Caco-2 (cell line): ENCODE data around the gene TSPAN1. TPM values are rescaled to one million over a fixed set of nuclear protein-coding genes. Genes with fewer than 3 reads are reported as not detected.

ENCODE experiments used
- BruUV-seq: library from RNA; stranded (reverse); fragments of 400-500 nt; replicated peaks from 2 replicates; lab custom pipeline; 2021; lab: Mats Ljungman, UMichigan
- CTCF ChIA-PET: fragments of 300-600 bp; sonication (Branson Sonifier 250); formaldehyde crosslinking; loops from one replicate; lab custom pipeline; 2022; ENCODE audit warnings: antibody characterized with exemption; lab: Charles Lee
- POLR2A ChIA-PET: fragments of 300-600 bp; sonication (Branson Sonifier 250); formaldehyde crosslinking; loops from one replicate; lab custom pipeline; 2022; ENCODE audit warnings: antibody characterized with exemption; lab: Charles Lee
- DNase-seq, 2 experiments: peaks; one replicate each; pipeline versions ENCODE4 v3.0.0 to v3.0.0-alpha.2; 2020 to 2022
- H3K27me3 ChIP-seq: replicated peaks from 2 replicates; pipeline ENCODE4 v1.6.0; 2011; ENCODE audit warnings: low read length; ENCODE audit not compliant: control insufficient read depth, insufficient read depth
- H3K36me3 ChIP-seq: 2 replicates; pipeline ENCODE4 v1.5.1; 2011; ENCODE audit warnings: low read length; ENCODE audit not compliant: control insufficient read depth, insufficient read depth
- H3K4me1 ChIP-seq: fragments of 250-450 bp; sonication (Bioruptor Pico); 2 replicates; pipeline ENCODE4 v1.5.1; 2020; ENCODE audit warnings: mild to moderate bottlenecking
- H3K4me3 ChIP-seq: 2 replicates; pipeline ENCODE4 v1.5.1; 2011; ENCODE audit warnings: low read depth, mild to moderate bottlenecking, control low read depth, low read length
- H3K9me3 ChIP-seq: fragments of 250-450 bp; sonication (Bioruptor Pico); 2 replicates; pipeline ENCODE4 v1.5.1; 2020; ENCODE audit warnings: mild to moderate bottlenecking, moderate library complexity
- H3K27ac Mint-ChIP-seq: one replicate; pipeline ENCODE4 v1.8.0; 2022; ENCODE audit warnings: mixed read lengths; ENCODE audit not compliant: unreplicated experiment
- H3K27me3 Mint-ChIP-seq: one replicate; pipeline ENCODE4 v1.8.0; 2022; ENCODE audit warnings: mixed read lengths; ENCODE audit not compliant: insufficient read depth, unreplicated experiment
- H3K36me3 Mint-ChIP-seq: one replicate; pipeline ENCODE4 v1.8.0; 2022; ENCODE audit warnings: mild to moderate bottlenecking, mixed read lengths; ENCODE audit not compliant: insufficient read depth, unreplicated experiment
- H3K4me1 Mint-ChIP-seq: one replicate; pipeline ENCODE4 v1.8.0; 2022; ENCODE audit warnings: low read depth, mixed read lengths; ENCODE audit not compliant: unreplicated experiment
- H3K4me3 Mint-ChIP-seq: one replicate; pipeline ENCODE4 v1.8.0; 2022; ENCODE audit warnings: mild to moderate bottlenecking, moderate library complexity, mixed read lengths; ENCODE audit not compliant: unreplicated experiment
- H3K9me3 Mint-ChIP-seq: one replicate; pipeline ENCODE4 v1.8.0; 2022; ENCODE audit warnings: mixed read lengths; ENCODE audit not compliant: unreplicated experiment
- intact Hi-C: fragments of 100-400 bp; cut with micrococcal nuclease; formaldehyde crosslinking; loops from one replicate; pipeline ENCODE4 v1.10.0; 2022; ENCODE audit not compliant: unreplicated experiment
- total RNA-seq: library from RNA; stranded (reverse); gene quantifications from 2 replicates; pipeline ENCODE4 v1.2.3, GENCODE V29; 2022
- TF ChIP-seq, protein P1 (sequence below), 2 experiments: fragments of 200-600 bp in 1 of 2; IDR thresholded peaks; 1 replicate in 1 of 2; 2 replicates in 1 of 2; pipeline versions ENCODE4 v1.5.1 to v1.8.0; 2011 to 2022; ENCODE audit warnings: antibody characterized with exemption in 1 of 2, control low read depth in 1 of 2, inconsistent platforms in 1 of 2, low read depth in 1 of 2, low read length in 1 of 2, mild to moderate bottlenecking in 1 of 2, moderate library complexity in 1 of 2; ENCODE audit not compliant: insufficient read depth in 1 of 2, severe bottlenecking in 1 of 2, unreplicated experiment in 1 of 2

Gene TSPAN1
- total RNA-seq, 1 experiment from 2014 or later = 0.34 TPM

- Mint-ChIP-seq H3K27me3 (no peaks in the 10 kb centered on the region), H3K4me3 (no peak overlapping the region), H3K4me1 (no peaks in the 10 kb centered on the region), H3K27ac (no peak overlapping the region), H3K36me3 (no peaks in the 10 kb centered on the region), H3K9me3 (no peaks in the 10 kb centered on the region)
- BruUV-seq = no TSS peak
- CTCF ChIA-PET = interaction anchor here (1.3 kb wide), 1 partner anchor 42 kb away, joined by 7 read pairs; no protein-coding TSS in a partner anchor
- Histone ChIP-seq H3K36me3 (no peaks in the 10 kb centered on the region), H3K4me3 (no peak overlapping the region), H3K27me3 (no peaks in the 10 kb centered on the region), H3K9me3 (no peaks in the 10 kb centered on the region), H3K4me1 (peaks cover 10% of the 10 kb centered on the region)
- TF ChIP-seq, protein P1, sequence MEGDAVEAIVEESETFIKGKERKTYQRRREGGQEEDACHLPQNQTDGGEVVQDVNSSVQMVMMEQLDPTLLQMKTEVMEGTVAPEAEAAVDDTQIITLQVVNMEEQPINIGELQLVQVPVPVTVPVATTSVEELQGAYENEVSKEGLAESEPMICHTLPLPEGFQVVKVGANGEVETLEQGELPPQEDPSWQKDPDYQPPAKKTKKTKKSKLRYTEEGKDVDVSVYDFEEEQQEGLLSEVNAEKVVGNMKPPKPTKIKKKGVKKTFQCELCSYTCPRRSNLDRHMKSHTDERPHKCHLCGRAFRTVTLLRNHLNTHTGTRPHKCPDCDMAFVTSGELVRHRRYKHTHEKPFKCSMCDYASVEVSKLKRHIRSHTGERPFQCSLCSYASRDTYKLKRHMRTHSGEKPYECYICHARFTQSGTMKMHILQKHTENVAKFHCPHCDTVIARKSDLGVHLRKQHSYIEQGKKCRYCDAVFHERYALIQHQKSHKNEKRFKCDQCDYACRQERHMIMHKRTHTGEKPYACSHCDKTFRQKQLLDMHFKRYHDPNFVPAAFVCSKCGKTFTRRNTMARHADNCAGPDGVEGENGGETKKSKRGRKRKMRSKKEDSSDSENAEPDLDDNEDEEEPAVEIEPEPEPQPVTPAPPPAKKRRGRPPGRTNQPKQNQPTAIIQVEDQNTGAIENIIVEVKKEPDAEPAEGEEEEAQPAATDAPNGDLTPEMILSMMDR (IDR thresholded peaks at IDR 0.05; ENCODE audit: insufficient read depth in 1 of 2, low read depth in 1 of 2, low read length in 1 of 2, severe bottlenecking in 1 of 2, unreplicated experiment in 1 of 2) = no peak
- intact Hi-C loops = no loop called here
- POLR2A ChIA-PET = no interaction called here
- no peak for DNase-seq
Observed at GRCh38 chr1:46181343-46182260, 6.7 kb downstream of the TSPAN1 start.

- Histone ChIP-seq H3K27me3 (no peaks in the 10 kb centered on the region), H3K4me3 (no peak overlapping the region), H3K36me3 (no peaks in the 10 kb centered on the region), H3K4me1 (peaks cover 10% of the 10 kb centered on the region), H3K9me3 (no peaks in the 10 kb centered on the region)
- Mint-ChIP-seq H3K27me3 (no peaks in the 10 kb centered on the region), H3K4me1 (no peaks in the 10 kb centered on the region), H3K4me3 (no peak overlapping the region), H3K27ac (no peak overlapping the region), H3K9me3 (no peaks in the 10 kb centered on the region), H3K36me3 (peaks cover 6% of the 10 kb centered on the region)
- DNase-seq = peak; percentile 35 to 64
- intact Hi-C loops = no loop called here
- TF ChIP-seq, protein P1 (IDR thresholded peaks at IDR 0.05; ENCODE audit: insufficient read depth in 1 of 2, low read depth in 1 of 2, low read length in 1 of 2, severe bottlenecking in 1 of 2, unreplicated experiment in 1 of 2) = no peak
- ChIA-PET POLR2A (no interaction called here), CTCF (interaction anchor here (0.7 to 1.5 kb wide), 3 partner anchors 15 to 40 kb away, joined by 3 to 8 read pairs (median 3); partner anchors contain the start of gene POMGNT1)
- BruUV-seq = no TSS peak
Observed at GRCh38 chr1:46183079-46183847, 8.4 kb downstream of the TSPAN1 start.

DNA sequence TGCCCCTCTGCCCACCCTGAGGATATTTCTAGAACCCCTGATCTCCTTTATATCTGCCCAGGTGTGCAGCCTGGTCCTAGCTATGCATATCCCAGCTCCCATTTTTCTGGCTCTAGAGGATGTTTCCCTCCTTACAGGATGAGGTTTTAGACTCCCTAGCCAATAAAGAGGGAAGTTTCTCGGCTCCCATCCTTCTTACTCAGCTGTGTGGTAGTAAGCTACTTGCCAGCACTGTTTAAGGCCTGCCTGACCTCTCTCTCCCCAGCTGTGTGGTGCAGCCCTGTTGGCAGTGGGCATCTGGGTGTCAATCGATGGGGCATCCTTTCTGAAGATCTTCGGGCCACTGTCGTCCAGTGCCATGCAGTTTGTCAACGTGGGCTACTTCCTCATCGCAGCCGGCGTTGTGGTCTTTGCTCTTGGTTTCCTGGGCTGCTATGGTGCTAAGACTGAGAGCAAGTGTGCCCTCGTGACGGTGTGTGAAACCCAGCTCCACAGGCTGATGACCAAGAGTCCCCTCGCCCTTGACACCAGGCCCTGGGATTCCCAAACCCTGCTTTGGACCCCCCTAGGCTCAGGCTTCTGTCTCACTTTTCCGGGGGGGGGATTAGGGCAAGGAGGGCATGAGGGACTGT lies 9.2 kb downstream of the TSPAN1 start:
- no peak for DNase-seq
- TF ChIP-seq, protein P1 (IDR thresholded peaks at IDR 0.05; ENCODE audit: insufficient read depth in 1 of 2, low read depth in 1 of 2, low read length in 1 of 2, severe bottlenecking in 1 of 2, unreplicated experiment in 1 of 2) = no peak
- BruUV-seq = no TSS peak
- Histone ChIP-seq H3K36me3 (no peaks in the 10 kb centered on the region), H3K4me1 (peaks cover 10% of the 10 kb centered on the region), H3K9me3 (no peaks in the 10 kb centered on the region), H3K4me3 (no peak overlapping the region), H3K27me3 (no peaks in the 10 kb centered on the region)
- peaks cover 10% of the 10 kb centered on the region for H3K36me3 Mint-ChIP-seq
- POLR2A ChIA-PET = no interaction called here
- no peaks in the 10 kb centered on the region for H3K4me1 Mint-ChIP-seq
- H3K27me3 Mint-ChIP-seq = no peaks in the 10 kb centered on the region
- no peak overlapping the region for H3K27ac Mint-ChIP-seq
- intact Hi-C loops = no loop called here
- CTCF ChIA-PET = interaction anchor here (0.7 to 1.5 kb wide), 2 partner anchors 14 to 39 kb away, joined by 3 to 8 read pairs; partner anchors contain the start of gene POMGNT1
- H3K4me3 Mint-ChIP-seq = no peak overlapping the region
- H3K9me3 Mint-ChIP-seq = no peaks in the 10 kb centered on the region
